ENCODE measurements around the gene GZMM. TPM values are rescaled to one million over a fixed set of nuclear protein-coding genes. Genes with fewer than 3 reads are reported as not detected.

Gene GZMM
- total and polyA plus RNA-seq, 2 of the 13 experiments (the other 11 are each of a cell fraction or from before 2014, with no cell fraction given): 0.07 TPM; not detected in 1

DNA sequence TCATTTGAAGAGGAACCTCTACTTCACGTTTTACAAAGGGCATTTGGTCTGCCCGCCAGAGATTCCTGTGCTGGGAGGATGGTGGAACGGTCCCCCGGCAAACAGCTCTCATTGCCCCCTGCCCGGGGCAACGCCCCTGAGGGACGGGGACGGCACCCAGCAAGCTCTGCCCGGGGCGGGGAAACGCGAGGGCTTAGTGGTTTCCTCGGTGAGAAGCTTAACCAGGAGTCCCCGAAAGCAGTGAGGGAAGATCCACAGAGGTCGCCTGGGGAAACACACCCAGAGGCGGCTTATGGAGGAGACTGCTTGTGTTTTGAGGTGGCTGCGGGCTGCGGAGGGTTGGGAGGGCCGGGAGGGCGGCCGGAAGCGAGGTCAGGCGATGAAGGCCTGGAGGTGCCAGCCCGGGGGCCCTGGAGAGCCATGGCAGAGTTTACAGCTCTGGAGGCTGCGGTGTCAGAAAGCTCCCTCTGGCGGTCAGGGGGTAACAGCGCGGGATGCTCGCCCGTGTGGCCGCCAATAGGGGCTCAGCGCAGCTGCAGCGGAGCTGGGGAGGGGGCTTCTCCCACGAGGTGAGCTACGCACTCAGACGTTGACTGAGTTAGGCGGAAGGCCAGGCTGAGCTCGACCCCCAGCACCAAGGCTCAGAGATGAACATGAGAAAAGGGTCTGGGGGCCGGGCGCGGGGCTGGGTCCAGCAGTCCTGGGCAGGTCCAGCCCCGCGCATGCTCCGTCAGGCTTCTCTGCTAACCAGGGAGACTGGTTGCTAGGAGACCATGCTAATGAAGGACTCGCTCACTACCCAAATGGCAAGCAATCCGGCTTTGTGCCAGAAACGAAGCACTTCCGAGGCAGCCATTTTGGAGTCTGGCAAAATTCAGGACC, 37.2 kb upstream of the GZMM start (continued):
- TF ChIP-seq, protein P1, sequence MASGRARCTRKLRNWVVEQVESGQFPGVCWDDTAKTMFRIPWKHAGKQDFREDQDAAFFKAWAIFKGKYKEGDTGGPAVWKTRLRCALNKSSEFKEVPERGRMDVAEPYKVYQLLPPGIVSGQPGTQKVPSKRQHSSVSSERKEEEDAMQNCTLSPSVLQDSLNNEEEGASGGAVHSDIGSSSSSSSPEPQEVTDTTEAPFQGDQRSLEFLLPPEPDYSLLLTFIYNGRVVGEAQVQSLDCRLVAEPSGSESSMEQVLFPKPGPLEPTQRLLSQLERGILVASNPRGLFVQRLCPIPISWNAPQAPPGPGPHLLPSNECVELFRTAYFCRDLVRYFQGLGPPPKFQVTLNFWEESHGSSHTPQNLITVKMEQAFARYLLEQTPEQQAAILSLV (CRISPR knock-in tag; IDR thresholded peaks at IDR 0.05; ENCODE audit: borderline replicate concordance): 0 out of 2 replicates have a peak, but pooled peaks have one; percentile 43
- TF ChIP-seq HIVEP1 (CRISPR knock-in tag; IDR thresholded peaks at IDR 0.05) (no peak), MZF1 (CRISPR knock-in tag; IDR thresholded peaks at IDR 0.05; ENCODE audit: borderline replicate concordance) (peak; percentile 55; the same call in 1 of the 2 replicates), ZMYM4 (CRISPR knock-in tag; IDR thresholded peaks at IDR 0.05) (peak; percentile 67; the same call in 1 of the 2 replicates), ZNF430 (CRISPR knock-in tag; IDR thresholded peaks at IDR 0.05) (peak; percentile 73; the same call in 1 of the 2 replicates), DMAP1 (CRISPR knock-in tag; IDR thresholded peaks at IDR 0.05) (no peak; the same call in 1 of the 2 replicates), ZNF326 (CRISPR knock-in tag; IDR thresholded peaks at IDR 0.05; ENCODE audit: borderline replicate concordance) (no peak), NRL (CRISPR knock-in tag; IDR thresholded peaks at IDR 0.05; ENCODE audit: borderline replicate concordance) (peak; percentile 65; the same call in 1 of the 2 replicates), PHF21A (CRISPR knock-in tag; IDR thresholded peaks at IDR 0.05) (peak; percentile 14; the same call in 1 of the 2 replicates), MAF1 (CRISPR knock-in tag; IDR thresholded peaks at IDR 0.05; ENCODE audit: borderline replicate concordance) (peak; percentile 74; the same call in 1 of the 2 replicates), ZNF274 (CRISPR knock-in tag; IDR thresholded peaks at IDR 0.05) (no peak)
- TF ChIP-seq, protein P2, sequence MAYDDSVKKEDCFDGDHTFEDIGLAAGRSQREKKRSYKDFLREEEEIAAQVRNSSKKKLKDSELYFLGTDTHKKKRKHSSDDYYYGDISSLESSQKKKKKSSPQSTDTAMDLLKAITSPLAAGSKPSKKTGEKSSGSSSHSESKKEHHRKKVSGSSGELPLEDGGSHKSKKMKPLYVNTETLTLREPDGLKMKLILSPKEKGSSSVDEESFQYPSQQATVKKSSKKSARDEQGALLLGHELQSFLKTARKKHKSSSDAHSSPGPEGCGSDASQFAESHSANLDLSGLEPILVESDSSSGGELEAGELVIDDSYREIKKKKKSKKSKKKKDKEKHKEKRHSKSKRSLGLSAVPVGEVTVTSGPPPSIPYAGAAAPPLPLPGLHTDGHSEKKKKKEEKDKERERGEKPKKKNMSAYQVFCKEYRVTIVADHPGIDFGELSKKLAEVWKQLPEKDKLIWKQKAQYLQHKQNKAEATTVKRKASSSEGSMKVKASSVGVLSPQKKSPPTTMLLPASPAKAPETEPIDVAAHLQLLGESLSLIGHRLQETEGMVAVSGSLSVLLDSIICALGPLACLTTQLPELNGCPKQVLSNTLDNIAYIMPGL (CRISPR knock-in tag; IDR thresholded peaks at IDR 0.05; ENCODE audit: borderline replicate concordance in 1 of 2, low read depth in 1 of 2): peak; percentile 92 to 93
- TF ChIP-seq, protein P3, sequence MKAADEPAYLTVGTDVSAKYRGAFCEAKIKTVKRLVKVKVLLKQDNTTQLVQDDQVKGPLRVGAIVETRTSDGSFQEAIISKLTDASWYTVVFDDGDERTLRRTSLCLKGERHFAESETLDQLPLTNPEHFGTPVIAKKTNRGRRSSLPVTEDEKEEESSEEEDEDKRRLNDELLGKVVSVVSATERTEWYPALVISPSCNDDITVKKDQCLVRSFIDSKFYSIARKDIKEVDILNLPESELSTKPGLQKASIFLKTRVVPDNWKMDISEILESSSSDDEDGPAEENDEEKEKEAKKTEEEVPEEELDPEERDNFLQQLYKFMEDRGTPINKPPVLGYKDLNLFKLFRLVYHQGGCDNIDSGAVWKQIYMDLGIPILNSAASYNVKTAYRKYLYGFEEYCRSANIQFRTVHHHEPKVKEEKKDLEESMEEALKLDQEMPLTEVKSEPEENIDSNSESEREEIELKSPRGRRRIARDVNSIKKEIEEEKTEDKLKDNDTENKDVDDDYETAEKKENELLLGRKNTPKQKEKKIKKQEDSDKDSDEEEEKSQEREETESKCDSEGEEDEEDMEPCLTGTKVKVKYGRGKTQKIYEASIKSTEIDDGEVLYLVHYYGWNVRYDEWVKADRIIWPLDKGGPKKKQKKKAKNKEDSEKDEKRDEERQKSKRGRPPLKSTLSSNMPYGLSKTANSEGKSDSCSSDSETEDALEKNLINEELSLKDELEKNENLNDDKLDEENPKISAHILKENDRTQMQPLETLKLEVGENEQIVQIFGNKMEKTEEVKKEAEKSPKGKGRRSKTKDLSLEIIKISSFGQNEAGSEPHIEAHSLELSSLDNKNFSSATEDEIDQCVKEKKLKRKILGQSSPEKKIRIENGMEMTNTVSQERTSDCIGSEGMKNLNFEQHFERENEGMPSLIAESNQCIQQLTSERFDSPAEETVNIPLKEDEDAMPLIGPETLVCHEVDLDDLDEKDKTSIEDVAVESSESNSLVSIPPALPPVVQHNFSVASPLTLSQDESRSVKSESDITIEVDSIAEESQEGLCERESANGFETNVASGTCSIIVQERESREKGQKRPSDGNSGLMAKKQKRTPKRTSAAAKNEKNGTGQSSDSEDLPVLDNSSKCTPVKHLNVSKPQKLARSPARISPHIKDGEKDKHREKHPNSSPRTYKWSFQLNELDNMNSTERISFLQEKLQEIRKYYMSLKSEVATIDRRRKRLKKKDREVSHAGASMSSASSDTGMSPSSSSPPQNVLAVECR (CRISPR knock-in tag; IDR thresholded peaks at IDR 0.05; ENCODE audit: borderline replicate concordance): peak; percentile 52; the same call in 1 of the 2 replicates
- TF ChIP-seq, protein P4, sequence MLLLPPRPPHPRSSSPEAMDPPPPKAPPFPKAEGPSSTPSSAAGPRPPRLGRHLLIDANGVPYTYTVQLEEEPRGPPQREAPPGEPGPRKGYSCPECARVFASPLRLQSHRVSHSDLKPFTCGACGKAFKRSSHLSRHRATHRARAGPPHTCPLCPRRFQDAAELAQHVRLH (CRISPR knock-in tag; IDR thresholded peaks at IDR 0.05; ENCODE audit: borderline replicate concordance, low read depth): 0 out of 2 replicates have a peak, but pooled peaks have one; percentile 62
- TF ChIP-seq, protein P5, sequence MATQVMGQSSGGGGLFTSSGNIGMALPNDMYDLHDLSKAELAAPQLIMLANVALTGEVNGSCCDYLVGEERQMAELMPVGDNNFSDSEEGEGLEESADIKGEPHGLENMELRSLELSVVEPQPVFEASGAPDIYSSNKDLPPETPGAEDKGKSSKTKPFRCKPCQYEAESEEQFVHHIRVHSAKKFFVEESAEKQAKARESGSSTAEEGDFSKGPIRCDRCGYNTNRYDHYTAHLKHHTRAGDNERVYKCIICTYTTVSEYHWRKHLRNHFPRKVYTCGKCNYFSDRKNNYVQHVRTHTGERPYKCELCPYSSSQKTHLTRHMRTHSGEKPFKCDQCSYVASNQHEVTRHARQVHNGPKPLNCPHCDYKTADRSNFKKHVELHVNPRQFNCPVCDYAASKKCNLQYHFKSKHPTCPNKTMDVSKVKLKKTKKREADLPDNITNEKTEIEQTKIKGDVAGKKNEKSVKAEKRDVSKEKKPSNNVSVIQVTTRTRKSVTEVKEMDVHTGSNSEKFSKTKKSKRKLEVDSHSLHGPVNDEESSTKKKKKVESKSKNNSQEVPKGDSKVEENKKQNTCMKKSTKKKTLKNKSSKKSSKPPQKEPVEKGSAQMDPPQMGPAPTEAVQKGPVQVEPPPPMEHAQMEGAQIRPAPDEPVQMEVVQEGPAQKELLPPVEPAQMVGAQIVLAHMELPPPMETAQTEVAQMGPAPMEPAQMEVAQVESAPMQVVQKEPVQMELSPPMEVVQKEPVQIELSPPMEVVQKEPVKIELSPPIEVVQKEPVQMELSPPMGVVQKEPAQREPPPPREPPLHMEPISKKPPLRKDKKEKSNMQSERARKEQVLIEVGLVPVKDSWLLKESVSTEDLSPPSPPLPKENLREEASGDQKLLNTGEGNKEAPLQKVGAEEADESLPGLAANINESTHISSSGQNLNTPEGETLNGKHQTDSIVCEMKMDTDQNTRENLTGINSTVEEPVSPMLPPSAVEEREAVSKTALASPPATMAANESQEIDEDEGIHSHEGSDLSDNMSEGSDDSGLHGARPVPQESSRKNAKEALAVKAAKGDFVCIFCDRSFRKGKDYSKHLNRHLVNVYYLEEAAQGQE (IDR thresholded peaks at IDR 0.05; ENCODE audit: borderline replicate concordance in 1 of 2, low read depth in 1 of 2, low read length in 2 of 2): peak in 1 of 2 experiments; percentile 37; a peak in 1 of 4 replicates

All from HepG2 (cell line).